NCI-H1417 treated with DMSO at 0.1 percent for 48 hours (cell line): Measurements from ENCODE around the gene DLG2.
"Not testable (repeated sequence)": the region's sequence is repeated elsewhere in the genome, so short reads cannot be mapped to it uniquely, and the experiment has no call there.

ENCODE experiments used
- DNase-seq: peaks from one replicate; lab custom pipeline; 2025; lab: John Stamatoyannopoulos, UW

DLG2 gene

GRCh38 chr11:85643191-85643614, 16.1 kb upstream of the DLG2 start:
- no peak for DNase-seq

GRCh38 chr11:85634747-85635146, 7.6 kb upstream of the DLG2 start:
- no peak for DNase-seq

GRCh38 chr11:85628771-85629341, 1.7 kb upstream of the DLG2 start:
- DNase-seq: no peak

- peak; percentile 96 for DNase-seq
Measured at GRCh38 chr11:85627998-85628770, 1.0 kb upstream of the DLG2 start, which contains the start of gene TMEM126B. Gene TMEM126B, plus strand, starts transcription at chr11:85628593. Its CDS starts 15 bp downstream, at chr11:85628608.

GRCh38 chr11:85626496-85626895, 648 bp downstream of the DLG2 start:
- DNase-seq: no peak

GRCh38 chr11:85620256-85620655, 6.9 kb downstream of the DLG2 start:
- DNase-seq: no peak

- no peak for DNase-seq
Measured at GRCh38 chr11:85619499-85619898, 7.6 kb downstream of the DLG2 start.

GRCh38 chr11:85611643-85612042, 15.5 kb downstream of the DLG2 start:
- DNase-seq: not testable (repeated sequence)

- not testable (repeated sequence) for DNase-seq
Measured at GRCh38 chr11:85609286-85609685, 17.9 kb downstream of the DLG2 start.

GRCh38 chr11:85608621-85609020, 18.5 kb downstream of the DLG2 start:
- DNase-seq: not testable (repeated sequence)

- not testable (repeated sequence) for DNase-seq
Measured at GRCh38 chr11:85606237-85606636, 20.9 kb downstream of the DLG2 start.

GRCh38 chr11:85603220-85603619, 23.9 kb downstream of the DLG2 start:
- DNase-seq: no peak

- no peak for DNase-seq
Measured at GRCh38 chr11:85602526-85603213, 24.5 kb downstream of the DLG2 start.

GRCh38 chr11:85599083-85599482, 28.1 kb downstream of the DLG2 start:
- DNase-seq: no peak

- DNase-seq: no peak
Measured at GRCh38 chr11:85596886-85597285, 30.3 kb downstream of the DLG2 start.

GRCh38 chr11:85595285-85595884, 31.8 kb downstream of the DLG2 start:
- DNase-seq: peak; percentile 6

GRCh38 chr11:85590848-85591483, 36.2 kb downstream of the DLG2 start:
- peak; percentile 47 for DNase-seq

- no peak for DNase-seq
Measured at GRCh38 chr11:85589373-85589772, 37.8 kb downstream of the DLG2 start.

GRCh38 chr11:85582111-85582510, 45.0 kb downstream of the DLG2 start:
- DNase-seq: no peak

GRCh38 chr11:85575388-85575787, 51.8 kb downstream of the DLG2 start:
- no peak for DNase-seq

GRCh38 chr11:85572056-85572455, 55.1 kb downstream of the DLG2 start:
- no peak for DNase-seq

- DNase-seq: no peak
Measured at GRCh38 chr11:85569525-85569924, 57.6 kb downstream of the DLG2 start.
